ENCODE measurements around the gene MED27.
A peak's percentile ranks its signal among the peaks of the same experiment; 100 is the strongest.

The MED27 gene, protein sequence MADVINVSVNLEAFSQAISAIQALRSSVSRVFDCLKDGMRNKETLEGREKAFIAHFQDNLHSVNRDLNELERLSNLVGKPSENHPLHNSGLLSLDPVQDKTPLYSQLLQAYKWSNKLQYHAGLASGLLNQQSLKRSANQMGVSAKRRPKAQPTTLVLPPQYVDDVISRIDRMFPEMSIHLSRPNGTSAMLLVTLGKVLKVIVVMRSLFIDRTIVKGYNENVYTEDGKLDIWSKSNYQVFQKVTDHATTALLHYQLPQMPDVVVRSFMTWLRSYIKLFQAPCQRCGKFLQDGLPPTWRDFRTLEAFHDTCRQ

DNA sequence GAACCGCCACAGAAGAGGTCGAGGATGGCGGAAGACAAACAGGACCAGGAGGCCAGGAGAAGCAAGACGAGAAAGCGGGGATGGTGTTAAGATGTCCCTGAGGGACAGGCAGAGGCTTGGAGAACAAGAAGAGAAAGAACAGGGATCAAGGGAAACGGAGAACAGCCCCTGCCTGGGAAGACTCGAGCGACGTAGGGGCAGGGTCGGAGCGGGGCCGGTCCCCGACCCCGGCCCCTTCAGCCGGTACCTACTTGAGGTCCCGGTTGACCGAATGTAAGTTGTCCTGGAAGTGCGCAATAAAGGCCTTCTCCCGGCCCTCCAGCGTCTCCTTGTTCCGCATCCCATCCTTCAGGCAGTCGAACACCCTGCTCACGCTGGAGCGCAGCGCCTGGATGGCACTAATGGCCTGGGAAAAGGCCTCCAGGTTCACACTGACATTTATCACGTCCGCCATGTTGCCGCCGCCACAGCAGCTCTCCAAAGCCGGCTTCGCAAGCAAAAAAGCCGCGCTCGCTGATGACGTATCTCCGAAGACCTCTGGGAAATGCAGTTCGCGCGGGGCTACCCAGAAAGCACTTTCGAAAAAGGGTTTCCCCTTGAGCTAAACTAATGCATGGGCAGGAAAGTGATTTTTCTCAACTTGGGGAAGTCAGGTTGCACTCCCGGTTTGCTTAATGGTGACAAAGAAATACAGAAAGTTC lies at the start of gene MED27:
TSS of gene MED27 (minus strand) at position 477 of the 701 bp plus-strand sequence. CDS start at position 454, 23 bp downstream.
- DNase-seq, result peak; percentile 23 to 29

DNA sequence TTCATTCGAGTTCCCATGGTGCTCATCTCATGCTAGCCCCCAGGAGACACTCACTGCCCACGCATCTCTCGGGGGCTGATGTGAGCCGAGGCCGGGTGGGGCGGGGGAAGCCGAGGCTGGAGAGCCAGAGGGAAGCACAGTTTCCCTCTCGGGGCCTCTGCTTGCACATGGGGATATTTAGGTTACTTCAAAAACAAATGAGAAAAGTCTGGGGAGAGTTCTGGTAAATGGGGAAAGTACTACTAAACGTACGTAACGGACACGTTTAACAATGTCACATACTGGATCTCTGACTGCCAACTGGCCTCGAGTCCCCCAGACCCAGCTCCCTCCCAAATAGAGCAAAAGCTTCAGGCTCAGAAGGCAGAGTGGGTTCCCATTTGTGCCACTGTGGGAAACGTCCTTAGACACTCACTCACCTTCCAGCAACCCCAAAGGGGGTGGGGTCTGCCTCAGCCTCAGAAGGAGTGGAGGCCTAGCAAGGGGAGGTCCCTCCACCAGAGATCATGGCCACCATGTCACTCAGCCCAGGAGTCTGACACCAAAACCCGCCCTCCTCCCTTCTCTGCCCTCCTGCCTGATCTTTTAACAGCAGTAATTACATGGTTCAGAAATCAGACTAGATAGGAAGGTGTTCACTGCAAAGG lies 48.3 kb upstream of the MED27 start:
- DNase-seq, result no peak

DNA sequence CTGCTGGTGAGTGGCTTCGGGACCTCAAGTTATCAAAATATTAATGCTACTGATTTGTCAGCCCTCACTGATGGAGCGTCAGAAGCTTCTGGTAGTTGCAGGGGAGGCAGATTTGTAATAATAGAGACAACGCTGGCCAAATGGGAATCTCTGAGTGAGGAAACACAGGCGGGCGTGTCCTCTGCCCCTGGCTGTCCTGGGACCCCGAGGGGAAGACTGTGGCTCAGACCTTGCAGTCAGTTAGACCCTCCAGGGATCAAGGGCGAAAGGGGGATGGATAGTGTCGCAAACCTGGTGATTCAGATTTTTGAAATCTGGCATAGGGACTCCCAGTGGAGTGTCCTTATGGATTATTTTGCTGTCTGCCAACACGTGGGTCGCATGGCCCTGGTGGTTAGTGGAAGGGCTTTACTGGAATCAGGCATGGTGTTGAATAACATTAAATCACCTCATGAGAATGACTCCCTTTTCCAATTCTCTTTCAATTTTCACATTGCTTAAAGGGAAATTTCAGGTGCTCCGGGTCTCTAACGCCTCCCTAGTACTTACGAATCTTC lies 47.1 kb upstream of the MED27 start:
- no peak for DNase-seq

DNA sequence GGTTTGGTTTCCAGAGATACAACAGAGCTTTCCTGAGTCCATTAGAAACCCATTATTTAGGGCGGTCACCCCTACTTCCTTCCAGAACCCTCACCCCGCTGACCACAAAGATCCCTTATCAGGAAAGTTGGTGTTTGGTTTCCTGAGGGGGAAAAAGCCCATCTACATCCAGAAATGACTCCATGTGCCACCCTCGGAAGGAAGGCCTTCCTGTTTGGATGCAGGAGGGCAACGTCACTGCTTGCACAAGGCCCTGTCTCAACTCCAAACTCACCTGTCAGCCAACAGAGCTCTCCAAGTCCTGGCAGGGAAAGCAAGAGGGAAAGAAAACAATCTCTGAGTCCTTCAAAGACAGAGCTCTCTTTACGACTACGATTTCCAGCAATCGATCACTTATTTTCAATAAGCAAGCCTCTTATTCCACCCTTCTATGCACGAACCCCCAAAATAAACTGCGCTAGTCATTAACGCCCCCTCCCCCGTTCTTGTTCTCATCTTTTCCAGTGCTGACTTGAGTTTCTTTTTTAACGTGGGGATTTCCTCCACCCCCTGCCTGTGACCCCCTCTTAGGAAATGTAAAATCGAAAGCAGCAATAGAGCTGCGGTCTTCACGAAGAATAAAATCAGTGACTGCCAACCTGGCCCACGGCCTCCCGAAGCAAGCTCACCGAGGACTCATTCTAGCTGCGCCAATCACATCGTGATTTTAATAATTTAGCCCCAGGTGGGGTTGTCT lies 46.4 kb upstream of the MED27 start:
- DNase-seq, result no peak

DNA sequence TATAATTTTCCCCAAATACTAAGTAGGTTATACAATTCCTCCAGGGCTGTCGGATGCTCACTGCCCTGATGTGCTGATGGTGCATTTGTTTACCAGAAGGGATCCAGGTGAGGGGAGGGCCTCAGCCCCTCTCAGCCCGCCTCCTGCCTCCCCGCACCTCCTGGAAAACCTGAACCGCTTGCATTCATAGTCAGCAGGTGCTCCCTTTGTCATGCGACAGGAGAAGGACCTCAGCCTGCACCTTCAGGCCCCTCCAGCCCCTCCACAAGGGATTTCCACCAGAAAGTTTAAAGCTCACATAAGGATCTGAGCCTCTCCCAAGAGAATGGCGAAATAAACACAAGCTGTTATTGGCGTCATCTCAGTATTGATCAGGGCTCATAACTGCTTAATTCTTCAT lies 45.7 kb upstream of the MED27 start:
- DNase-seq, result no peak

DNA sequence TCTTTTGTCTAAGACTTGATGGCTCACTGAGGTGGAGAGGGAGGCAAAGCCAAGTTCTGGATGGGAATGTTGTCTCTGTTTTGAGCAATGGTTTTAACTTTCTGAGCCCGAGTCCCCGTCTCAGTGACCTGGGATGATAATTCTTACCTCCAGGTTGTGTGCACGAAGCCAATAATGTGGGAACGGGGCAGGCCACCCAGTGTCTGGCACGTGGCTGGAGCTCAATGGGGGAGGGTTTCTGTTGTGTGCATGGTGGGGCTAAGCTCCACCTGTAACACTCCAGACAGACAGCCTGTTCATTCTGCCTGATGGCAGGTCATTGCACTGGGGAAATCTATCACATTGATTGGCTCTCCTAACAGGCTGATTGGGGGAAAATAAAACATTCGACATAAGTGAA lies 45.1 kb upstream of the MED27 start:
- DNase-seq, result no peak

DNA sequence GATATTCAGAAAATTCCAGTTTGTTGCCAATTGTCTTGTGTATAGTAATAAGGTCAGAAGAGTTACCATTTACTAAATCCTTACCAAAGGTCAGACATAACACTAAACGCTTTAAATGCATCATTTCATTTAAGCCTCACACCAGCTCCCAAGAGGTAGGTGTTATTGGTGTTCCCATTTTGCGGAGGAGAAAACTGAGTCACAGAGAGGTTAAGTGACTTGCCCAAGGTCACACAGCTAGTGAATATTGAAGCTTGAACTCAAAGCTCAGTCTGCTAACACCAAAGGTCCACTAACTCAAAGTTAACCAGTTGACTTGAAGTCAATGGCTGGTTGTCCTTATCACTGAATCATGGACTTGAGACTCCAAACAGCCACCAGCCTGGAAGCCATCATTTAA lies 41.4 kb upstream of the MED27 start:
- DNase-seq, result no peak

DNA sequence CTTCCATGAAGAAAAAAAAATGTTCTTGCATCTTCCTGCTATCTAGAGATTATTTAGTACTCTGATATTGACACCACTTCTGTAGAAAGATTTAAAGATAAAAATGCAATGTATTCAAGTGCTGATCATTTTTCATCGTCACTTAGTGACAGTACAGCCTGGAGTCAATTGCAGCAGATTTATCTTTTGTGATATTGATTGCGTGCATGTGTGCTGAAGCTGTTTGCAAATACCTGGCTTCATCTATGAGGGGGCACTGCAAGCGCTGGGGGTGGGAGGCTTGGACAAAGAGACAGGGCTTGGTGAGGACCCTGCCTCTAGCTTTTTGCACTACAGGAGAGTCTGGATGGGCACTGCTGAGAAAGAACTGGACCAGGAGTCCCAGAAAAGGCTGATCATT lies 38.0 kb upstream of the MED27 start:
- no peak for DNase-seq

DNA sequence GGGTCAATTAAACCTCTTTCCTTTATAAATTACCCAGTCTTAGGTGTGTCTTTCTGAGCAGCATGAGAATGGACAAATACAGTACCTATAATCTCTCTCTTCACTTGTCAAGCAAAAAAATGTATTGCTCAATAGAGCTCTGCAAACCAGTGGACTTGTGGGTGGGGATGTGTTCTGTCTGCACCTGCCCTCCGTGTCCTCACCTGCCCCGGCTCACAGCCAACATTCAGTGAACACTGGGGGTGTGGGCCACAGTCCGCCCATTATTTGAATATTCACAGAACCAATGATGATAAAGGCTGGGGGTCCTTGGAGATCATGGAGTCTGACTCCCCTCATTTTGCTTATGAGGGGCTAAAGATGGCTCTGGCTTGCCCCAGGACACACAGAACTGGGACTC lies 36.9 kb upstream of the MED27 start:
- no peak for DNase-seq

DNA sequence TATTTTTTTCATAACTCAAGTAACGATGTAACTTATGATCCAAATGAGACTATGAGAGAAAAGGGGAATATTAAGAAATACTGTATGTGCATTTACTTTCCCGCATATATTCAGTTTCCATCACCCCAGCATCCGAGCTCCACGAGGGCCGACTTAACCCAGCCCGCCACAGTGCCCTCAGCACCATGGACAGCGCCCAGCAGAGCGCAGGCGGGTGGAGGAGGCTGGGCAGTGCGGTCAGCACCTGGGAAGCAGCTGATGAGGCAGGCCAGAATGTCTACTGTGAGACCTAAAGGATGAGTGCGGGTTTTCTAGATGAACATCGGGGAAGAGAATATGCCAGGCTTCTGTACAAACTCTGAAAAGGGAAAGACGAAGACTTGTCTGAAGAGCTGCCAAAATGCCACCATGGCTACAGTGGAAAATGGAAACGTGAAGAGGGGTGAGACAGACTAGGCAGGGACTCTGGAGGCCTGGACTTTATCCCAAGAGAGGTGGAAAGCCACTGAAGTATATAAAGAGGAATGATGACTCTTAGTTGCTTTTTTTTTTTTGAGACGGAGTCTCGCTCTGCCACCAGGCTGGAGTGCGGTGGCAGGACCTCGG lies 34.5 kb upstream of the MED27 start:
- DNase-seq, result no peak

DNA sequence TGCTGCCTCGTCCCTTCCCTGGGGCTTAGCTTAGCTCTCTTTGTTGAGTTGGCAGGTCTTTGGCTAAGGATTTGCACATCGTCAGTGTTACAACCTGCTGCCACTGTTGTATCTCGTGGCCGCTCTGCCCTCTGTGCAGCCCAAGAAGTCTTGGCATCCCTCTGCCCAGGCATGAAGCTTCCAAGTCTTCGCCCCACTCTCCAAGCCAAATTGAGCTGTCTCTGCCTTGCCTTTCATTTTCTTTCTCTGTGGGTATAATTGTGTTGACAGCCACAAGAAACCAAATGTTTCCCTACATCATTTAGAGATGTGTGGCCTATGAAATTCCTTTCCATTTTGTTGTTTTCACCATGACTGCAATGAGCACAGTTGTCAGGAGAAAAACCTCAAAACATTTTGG lies 29.6 kb upstream of the MED27 start:
- DNase-seq, result no peak

DNA sequence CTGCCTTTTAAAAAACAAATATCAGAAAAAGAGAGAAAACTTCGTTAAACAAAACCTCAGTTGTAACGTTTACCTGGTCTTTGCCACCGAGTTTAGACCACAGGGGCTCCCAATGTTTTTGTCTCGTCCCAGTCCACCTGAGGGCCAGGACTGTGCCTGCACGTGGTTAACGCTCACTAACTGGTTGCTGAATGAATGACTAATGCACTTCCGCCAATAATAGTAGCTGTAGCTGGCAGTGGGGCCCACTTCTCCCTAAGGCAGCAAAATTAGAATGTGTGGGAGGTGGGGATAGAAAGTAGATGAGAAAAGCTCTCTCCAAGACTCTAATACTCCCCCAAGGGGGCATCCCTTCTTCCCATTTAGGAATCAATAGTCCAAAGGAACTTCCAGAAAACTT lies 29.1 kb upstream of the MED27 start:
- DNase-seq, result no peak

DNA sequence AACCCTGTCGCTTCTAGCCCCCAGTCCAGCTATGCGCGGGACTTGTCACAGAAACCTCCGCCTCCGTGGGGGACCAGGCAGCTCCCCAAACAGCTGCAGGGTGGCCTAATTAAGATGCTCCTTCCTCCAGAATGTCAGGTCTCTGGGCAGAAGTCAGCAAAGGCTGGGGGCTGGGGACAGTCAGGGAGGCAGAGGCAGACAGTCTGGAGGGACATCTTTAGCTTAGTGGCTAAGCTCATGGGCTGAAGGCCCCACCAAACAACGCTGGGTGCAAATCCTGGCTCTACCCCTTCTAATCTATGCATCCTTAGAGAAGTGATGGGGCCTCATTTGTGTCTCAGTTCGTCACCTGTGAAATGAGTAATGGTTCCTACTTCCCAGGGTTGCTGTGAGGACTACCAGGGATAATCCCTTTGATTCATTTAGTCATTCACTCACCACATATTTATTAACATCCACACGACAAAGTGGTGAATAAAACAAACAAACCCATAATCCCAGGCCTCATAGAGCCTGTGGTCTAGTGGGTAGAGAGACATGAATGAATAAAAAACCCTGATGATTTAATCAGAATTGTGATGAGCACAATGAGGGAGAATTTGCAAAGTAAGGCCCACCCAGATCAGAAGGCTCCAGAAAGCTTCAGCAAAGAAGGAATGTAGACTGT lies 20.2 kb upstream of the MED27 start:
- no peak for DNase-seq

DNA sequence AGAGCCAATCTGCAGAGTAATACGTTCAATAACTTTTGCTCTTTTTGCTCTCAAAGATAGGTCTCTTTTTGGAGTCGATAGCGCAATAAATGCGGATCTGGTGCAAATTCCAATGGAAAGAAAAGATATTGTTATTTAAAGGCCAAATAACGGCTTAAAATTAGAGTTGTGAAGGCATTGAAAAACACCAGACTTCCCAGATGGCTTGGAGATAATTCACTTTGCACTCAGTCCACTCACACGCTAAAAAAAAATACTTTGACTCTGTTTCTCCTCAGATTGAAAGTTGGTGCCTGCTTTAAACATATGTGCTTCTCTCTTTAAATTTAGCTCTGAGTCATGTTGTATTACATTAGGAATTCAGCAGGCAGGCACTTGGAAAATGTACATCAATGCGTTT lies 19.5 kb upstream of the MED27 start:
- DNase-seq, result no peak

DNA sequence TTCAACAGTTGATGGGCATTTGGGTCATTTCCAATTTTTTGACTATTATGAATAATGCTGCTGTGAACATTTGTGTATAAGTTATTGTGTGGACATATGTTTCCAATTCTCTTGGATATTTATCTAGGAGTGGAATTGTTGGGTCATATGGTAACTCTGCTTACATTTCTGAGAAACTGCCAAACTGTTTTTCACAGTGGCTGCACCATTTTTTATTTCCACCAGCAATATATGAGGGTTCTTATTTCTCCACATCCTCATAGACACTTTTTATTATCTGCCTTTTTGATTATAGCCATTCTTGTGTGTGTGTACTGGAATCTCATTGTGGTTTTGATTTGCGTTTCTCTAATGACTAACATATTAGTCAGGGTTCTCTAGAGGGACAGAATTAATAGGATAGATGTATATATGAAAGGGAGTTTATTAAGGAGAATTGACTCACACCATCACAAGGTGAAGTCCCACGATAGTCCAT lies 14.7 kb upstream of the MED27 start:
- no peak for DNase-seq

DNA sequence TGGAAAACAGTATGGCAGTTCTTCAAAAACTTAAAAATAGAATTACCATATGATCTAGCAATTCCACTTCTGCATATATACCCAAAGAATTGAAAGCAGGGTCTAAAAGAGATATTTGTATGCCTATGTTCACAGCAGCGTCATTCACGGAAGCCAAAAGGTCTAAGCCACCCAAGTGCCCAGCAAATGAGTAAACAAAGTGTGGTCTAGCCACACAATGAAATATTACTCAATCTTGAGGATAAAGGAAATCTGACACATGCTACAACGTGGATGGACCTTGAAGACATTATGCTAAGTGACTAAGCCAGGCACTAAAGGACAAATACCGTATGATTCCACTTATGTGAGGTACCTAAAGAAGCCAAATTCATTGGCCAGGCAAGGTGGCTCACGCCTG lies 11.1 kb upstream of the MED27 start:
- no peak for DNase-seq

DNA sequence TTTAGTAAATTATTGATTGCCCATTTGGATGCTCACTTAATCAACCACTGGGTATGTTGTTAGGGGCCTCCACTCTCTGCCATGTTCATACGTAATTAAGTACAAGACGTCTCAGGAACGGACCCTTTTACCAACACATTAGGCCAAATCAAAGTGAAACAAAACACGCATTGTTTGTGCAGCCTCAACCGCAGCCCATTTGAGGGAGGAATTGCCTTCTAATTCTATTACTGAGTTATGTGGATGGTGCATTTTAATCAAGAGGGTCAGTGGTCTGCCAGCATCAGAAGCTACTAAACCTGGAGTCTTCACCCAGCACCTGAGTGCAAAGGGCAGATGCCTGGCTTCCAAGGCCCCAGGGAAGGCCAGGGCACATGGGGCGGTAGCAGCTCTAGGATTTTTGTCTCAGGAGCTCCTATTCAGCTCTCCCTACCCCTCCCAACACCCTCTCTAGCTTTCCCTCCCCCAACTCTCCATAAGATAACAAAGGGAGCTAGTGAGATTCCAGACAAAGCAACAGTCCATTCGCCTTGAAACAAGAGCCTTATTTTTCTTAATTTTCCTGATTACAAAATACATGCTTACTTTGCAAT lies 7.9 kb upstream of the MED27 start:
- no peak for DNase-seq

DNA sequence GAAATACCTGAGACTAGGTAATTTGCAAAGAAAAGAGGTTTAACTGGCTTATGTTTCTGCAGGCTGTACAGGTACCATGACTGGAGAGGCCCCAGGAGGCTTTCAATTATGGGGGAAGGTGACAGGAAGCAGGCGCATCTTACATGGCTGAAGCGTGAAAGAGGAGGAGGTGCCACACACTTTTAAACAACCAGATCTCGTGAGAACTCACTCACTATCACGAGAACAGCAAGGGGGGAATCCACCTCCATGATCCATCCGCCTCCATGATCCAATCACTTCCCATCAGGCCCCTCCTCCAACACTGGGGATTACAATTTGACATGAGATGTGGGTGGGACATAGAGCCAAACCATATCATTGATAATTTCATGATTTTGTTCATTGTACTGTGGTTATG lies 2.5 kb upstream of the MED27 start:
- DNase-seq, result no peak

DNA sequence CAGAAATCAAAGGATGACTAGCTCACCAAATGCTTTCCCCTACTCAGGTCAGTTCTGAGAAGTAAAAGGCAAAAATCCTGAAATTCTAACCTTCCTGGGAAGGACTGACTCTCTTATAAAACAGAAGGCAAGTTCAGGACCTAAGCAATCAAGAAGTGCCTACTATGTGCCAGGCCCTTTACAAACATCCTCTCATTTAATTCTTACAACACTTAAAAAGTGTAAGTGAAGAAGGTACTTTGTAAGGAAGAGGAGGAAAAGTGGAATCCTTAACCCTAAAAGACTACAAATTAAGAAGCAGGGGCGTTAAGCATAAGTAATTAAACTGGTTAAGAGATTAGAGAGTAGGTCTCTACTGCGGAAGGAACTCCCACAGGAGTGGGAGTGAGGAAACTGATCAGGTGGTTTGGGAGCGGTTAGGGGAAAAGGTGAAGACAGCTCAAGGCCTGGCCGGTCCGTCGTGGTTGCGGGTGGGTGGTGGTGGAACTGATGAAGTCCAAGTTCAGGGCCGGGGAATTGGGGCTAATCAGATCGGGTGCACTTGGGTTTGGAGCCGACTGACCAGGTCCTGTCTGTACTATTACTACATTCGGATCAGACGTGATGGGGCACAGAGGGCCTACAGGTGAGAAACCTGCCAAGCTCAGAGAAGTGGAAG lies 839 bp downstream of the MED27 start:
- no peak for DNase-seq

DNA sequence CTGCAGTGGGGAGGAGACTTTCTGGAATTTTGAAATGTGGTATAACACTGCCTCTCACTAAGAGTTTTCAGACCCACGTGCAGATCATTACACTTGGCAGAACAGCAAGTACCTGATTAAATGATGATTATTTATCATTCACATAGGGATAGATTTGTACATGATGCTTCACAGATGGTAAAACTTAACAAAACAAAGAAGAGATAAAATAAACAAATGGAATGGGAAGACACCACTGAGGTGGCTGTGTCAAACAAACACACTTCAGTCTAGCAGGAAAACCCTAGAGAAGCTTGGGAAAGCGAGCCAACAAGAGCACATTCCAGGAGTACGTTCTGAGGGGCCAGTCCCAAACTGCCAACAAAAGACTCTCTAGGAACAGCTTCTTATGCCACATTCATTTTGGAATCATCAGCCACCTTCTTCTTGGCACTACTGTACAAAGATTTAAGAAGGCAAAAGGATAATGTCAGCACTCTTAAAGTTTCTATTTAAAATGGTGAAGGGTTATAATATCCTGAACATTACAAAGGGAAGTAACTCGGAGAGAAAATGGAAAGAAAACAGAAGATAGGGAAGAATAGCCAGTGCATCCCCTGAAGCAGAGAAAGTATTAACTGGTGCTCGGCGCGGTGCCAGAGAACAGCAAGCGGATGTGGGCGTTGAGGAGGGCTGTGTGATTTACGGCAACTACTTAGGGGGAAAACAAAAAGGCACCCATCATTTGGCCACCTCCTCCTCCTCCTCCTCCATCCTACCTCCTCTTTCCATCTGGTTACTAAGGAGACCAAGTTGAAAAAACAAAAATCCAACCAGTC lies 1.6 kb downstream of the MED27 start:
- no peak for DNase-seq

All from NCI-H187 (cell line).